Small intestine (tissue), 7 donors: ENCODE measurements around the gene TMEM176A. TPM values are rescaled to one million over a fixed set of nuclear protein-coding genes. Genes with fewer than 3 reads are reported as not detected.

Experiments
- DNase-seq, 2 donors: peaks; one replicate each; pipeline versions ENCODE4 v3.0.0 to v3.0.0-alpha.2; 2013
- FAIRE-seq: peaks from 2 replicates; lab custom pipeline; 2012; peaks lifted over from hg19 to GRCh38; lab: Jason Lieb, UNC
- H3K27ac ChIP-seq, 3 donors: one replicate each; pipeline ENCODE4 v1.5.1; 2013; ENCODE audit warnings: low read length in 2 of 3, mild to moderate bottlenecking in 2 of 3, control low read depth in 1 of 3, inconsistent platforms in 1 of 3, low read depth in 1 of 3, moderate library complexity in 1 of 3
- H3K27me3 ChIP-seq, 3 donors: one replicate each; pipeline ENCODE4 v1.6.1; 2013; ENCODE audit warnings: low read length in 3 of 3, inconsistent platforms in 1 of 3; ENCODE audit not compliant: control insufficient read depth in 3 of 3, insufficient read depth in 3 of 3
- H3K36me3 ChIP-seq, 3 donors: one replicate each; pipeline ENCODE4 v1.6.1; 2013; ENCODE audit warnings: low read length in 3 of 3, inconsistent platforms in 1 of 3, low read depth in 1 of 3, mild to moderate bottlenecking in 1 of 3, moderate library complexity in 1 of 3; ENCODE audit not compliant: control insufficient read depth in 3 of 3, insufficient read depth in 2 of 3
- H3K4me1 ChIP-seq, 3 donors: one replicate each; pipeline ENCODE4 v1.6.1; 2013; ENCODE audit warnings: low read length in 2 of 3, inconsistent platforms in 1 of 3, low read depth in 1 of 3, mild to moderate bottlenecking in 1 of 3, moderate library complexity in 1 of 3; ENCODE audit not compliant: control insufficient read depth in 3 of 3, insufficient read depth in 2 of 3
- H3K4me3 ChIP-seq, 3 donors: one replicate each; pipeline ENCODE4 v1.5.1; 2013; ENCODE audit warnings: low read length in 3 of 3, control low read depth in 1 of 3, inconsistent platforms in 1 of 3, low read depth in 1 of 3, mild to moderate bottlenecking in 1 of 3, moderate library complexity in 1 of 3
- H3K9me3 ChIP-seq, 2 donors: one replicate each; pipeline ENCODE4 v1.6.1; 2013; ENCODE audit warnings: low read depth in 1 of 2, low read length in 1 of 2; ENCODE audit not compliant: control insufficient read depth in 2 of 2, insufficient read depth in 1 of 2
- WGBS, 3 donors: extraction: QIAGEN DNeasy Blood & Tissue Kit; methylation state at CpG; one replicate each; pipeline ENCODE4 v1.1.7; 2013; 5-methylcytosine and 5-hydroxymethylcytosine counted together
- polyA plus RNA-seq, 4 donors: library from polyadenylated mRNA; stranded (reverse) in 3 of 4; unstranded in 1 of 4; fragments of 200-250 nt in 3 of 4; fragments of 120-200 nt in 1 of 4; gene quantifications; one replicate each; pipeline versions ENCODE4 v1.2.1 to v1.2.3, GENCODE V29; 2013
- donor health status: healthy with polysubstance abuse.
- donor health status: control.
- donor health status: control.
- donor health status: Bipolar disorder and iron deficiency.
- donor health status: healthy.

Gene TMEM176A
- polyA plus RNA-seq, 4 donors: 143 to 380 (median 229) TPM

DNA sequence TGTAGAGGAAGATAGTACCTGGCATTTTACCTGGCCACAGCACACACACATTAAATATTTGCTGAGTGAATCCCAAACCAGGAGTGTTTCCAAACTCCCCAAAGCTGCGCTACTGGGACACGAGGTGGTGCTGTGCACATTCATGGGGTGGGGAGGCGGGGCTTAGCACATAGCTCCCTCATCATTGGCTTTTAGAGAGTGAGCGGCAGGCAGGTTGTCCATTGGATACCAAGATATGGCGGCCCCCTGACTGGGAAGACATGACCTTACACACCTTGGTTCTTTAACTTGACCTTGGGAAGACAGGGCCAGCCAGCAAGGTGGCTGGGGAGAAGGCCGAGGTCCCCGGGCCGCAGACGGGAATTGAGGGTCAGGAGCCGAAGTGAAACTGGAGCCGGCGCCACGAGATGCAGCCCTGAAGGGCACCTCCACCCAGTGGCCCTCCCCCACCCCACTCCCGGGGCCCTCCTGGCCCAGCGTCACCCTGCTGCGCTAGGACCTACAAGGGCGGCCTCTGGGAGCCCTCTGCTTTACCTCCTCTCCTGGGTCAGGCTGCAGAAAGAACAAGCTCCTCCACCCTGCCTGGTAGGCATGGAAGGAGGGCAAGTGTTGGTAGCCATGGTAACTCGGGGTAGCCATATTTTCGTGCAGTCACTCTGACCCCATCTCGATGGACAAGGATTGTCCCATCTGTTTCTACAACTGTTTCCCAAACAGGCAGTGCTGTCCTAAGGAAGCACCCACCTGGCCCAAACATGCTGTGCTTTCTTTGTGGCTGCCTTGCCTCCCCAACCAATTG lies 24.0 kb downstream of the TMEM176A start:
- WGBS, 3 donors: 89 to 96% (median 93%) methylated on average over 20 of the region's 20 CpGs
- no peak overlapping the region for H3K27ac ChIP-seq
- H3K9me3 ChIP-seq: no peaks in the 10 kb centered on the region
- H3K27me3 ChIP-seq: no peaks in the 10 kb centered on the region
- no peaks in the 10 kb centered on the region for H3K36me3 ChIP-seq
- FAIRE-seq (no peak), DNase-seq (no peak)
- peaks cover 0 to 11% (median 8%) of the 10 kb centered on the region in 3 donors for H3K4me1 ChIP-seq
- no peak overlapping the region for H3K4me3 ChIP-seq

DNA sequence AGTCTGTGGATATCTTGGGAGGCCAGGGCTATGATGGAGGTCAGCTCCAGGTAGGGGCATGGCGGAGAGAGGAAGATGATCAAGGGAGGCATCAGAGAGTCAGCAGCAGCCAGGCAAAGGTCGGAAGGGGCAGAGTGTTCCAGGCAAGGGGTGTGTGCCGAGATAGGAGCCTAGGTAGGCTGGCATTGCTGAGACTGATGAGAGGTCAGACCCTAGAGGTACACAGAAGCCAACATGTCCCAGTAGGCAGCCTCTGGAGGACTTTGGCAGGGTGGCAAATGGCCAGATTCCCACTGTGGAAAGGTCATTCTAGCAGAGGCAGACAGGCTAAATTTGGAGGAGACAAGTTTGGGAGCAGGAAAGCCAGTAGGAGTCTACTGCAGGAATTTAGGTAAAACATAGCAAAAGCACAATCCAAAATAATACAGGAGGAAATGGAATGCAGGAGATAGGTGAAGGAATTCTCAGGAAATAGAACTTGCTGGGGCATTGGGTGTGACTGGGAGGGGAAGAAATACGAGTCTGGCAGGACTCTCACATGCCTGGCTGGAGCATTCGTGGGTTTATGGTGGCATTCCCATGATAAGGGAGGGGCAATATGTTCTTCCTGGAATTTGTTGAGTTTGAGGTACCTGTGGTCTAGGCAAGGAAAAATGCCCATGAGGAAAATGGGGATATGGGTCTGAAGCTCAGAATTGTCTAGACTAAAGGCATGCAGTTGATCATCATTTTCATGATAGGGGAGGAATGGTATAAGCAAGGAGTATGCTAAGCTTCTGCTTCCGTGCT lies 25.7 kb downstream of the TMEM176A start:
- Histone ChIP-seq H3K27me3 (no peaks in the 10 kb centered on the region), H3K4me1 (peaks cover 0 to 11% (median 8%) of the 10 kb centered on the region in 3 donors), H3K4me3 (no peak overlapping the region), H3K27ac (peak overlapping the region; percentile 59 to 83 (median 80)), H3K36me3 (no peaks in the 10 kb centered on the region), H3K9me3 (no peaks in the 10 kb centered on the region)
- FAIRE-seq (no peak), DNase-seq (peak; percentile 74 to 97)
- 17 to 51% (median 23%) methylated on average over 6 of the region's 6 CpGs for WGBS, 3 donors

DNA sequence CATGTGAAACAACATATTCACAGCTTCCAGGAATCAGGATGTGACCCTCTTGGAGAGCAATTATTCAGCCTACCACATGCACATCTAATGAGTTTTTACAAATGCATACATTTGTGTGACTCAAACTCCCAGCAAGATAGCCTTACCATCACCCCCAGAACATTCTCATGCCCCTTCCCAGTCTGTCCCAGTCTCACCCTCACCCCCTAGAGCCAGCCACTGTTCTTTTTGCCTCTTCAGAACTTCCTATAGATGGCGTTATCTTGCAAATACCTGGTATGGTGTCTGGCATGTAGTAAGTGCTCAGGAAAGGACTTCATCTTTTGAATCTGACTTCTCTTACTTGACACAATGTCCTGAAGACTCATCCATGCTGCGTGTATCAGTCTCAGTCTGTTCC lies 27.8 kb downstream of the TMEM176A start:
- FAIRE-seq (no peak), DNase-seq (no peak)
- 79 to 95% (median 80%) methylated on average over 2 of the region's 2 CpGs for WGBS, 3 donors
- Histone ChIP-seq H3K27ac (no peak overlapping the region), H3K4me1 (peaks cover 0 to 14% (median 12%) of the 10 kb centered on the region in 3 donors), H3K9me3 (no peaks in the 10 kb centered on the region), H3K4me3 (no peak overlapping the region), H3K36me3 (no peaks in the 10 kb centered on the region), H3K27me3 (no peaks in the 10 kb centered on the region)

DNA sequence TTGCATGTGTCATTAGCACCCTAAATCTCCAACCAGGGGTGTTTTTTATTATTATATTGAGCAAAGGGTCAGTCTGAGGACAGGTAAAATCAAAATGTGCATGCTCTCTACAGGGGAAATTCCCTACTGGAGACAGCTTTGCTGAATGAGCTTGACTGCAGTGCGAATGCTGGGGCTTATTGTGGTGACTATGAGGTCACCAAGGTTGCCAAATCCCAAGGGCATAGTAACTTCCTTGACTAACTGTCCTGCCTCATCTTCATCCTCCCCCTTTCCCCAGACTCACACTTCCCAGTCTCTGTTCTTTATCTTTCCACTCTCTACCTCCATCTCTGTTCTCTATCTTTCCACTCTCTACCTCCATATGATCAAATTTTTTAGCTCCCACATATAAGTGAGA lies 28.9 kb downstream of the TMEM176A start:
- no peaks in the 10 kb centered on the region for H3K27me3 ChIP-seq
- FAIRE-seq (no peak), DNase-seq (no peak)
- H3K27ac ChIP-seq: no peak overlapping the region
- H3K36me3 ChIP-seq: no peaks in the 10 kb centered on the region
- peaks cover 0 to 14% (median 12%) of the 10 kb centered on the region in 3 donors for H3K4me1 ChIP-seq
- 63 to 75% (median 67%) methylated on average over 1 of the region's 1 CpG for WGBS, 3 donors
- no peak overlapping the region for H3K4me3 ChIP-seq
- H3K9me3 ChIP-seq: no peaks in the 10 kb centered on the region

DNA sequence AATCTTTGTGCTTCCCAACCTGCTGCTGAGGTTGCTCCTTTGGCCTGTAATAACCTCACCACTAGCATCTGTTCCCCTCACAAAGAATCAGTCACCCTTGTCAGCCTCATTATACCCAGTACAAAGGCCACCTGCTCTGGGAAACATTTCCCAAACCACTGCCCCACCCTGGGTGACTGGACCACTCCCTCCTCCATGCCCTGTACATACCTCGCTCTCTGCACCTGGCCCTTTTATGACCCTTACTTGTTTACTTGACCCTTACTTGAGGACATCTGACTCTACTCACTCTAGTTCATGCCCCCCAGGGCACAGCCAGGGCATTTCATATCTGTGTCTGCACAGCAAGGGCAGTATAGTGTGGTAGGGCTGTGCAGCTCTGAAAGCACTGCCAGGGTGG lies 30.4 kb downstream of the TMEM176A start:
- H3K36me3 ChIP-seq: no peaks in the 10 kb centered on the region
- no peaks in the 10 kb centered on the region for H3K27me3 ChIP-seq
- no peak overlapping the region for H3K4me3 ChIP-seq
- no peaks in the 10 kb centered on the region for H3K9me3 ChIP-seq
- peak; percentile 88 to 98 for DNase-seq
- peaks cover 0 to 10% (median 8%) of the 10 kb centered on the region in 3 donors for H3K4me1 ChIP-seq
- H3K27ac ChIP-seq: peak overlapping the region in 2 of 3 donors; percentile 3 to 43
- WGBS, 3 donors: 6 to 60% (median 53%) methylated on average over 1 of the region's 1 CpG
- FAIRE-seq: no peak

DNA sequence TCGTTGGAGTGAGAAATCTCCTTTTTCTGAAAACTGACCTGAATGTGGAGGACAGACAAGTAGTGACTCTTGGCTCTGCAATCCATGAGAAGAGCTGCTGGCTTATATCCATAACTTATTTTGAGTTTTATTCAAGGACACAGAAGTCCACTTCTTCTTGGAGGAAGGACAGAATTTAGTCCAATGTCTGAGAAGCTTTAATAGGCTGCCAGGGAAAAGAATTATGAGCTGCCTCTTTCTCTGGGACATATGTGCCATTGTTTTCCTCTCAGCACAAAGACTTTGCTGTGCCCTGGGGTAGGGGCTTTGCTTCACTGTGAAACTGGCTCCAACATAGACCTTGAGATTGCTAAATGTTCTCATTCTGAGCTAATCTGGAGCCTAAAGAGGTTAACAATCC lies 31.3 kb downstream of the TMEM176A start:
- Histone ChIP-seq H3K9me3 (no peaks in the 10 kb centered on the region), H3K27me3 (no peaks in the 10 kb centered on the region), H3K36me3 (no peaks in the 10 kb centered on the region), H3K4me3 (no peak overlapping the region), H3K4me1 (peaks cover 0 to 10% (median 4%) of the 10 kb centered on the region in 3 donors), H3K27ac (no peak overlapping the region)
- WGBS, 3 donors: 65 to 79% (median 65%) methylated on average over 1 of the region's 1 CpG
- no peak for FAIRE-seq
- DNase-seq: no peak

DNA sequence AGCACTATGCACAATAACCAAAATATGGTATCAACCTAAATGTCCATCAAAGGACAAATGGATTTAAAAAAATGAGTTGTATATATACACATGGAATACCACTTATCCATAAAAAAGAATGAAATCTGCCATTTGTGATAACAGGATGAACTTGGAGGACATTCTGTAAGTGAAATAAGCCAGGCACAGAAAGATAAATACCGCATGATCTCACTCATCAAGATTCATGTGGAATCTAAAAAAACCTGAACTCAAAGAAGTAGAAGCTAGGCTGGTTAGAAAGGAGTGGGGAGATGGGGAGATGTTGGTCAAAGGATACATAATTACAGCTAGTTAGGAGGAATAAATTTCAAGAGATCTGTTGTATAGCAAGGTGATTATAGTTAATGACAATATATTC lies 34.5 kb downstream of the TMEM176A start:
- no peak for DNase-seq
- no peaks in the 10 kb centered on the region for H3K27me3 ChIP-seq
- H3K27ac ChIP-seq: no peak overlapping the region
- no peak for FAIRE-seq
- no peaks in the 10 kb centered on the region for H3K36me3 ChIP-seq
- H3K4me1 ChIP-seq: peaks cover 0 to 12% (median 4%) of the 10 kb centered on the region in 3 donors
- 86 to 96% (median 93%) methylated on average over 1 of the region's 1 CpG for WGBS, 3 donors
- no peak overlapping the region for H3K4me3 ChIP-seq
- H3K9me3 ChIP-seq: no peaks in the 10 kb centered on the region

DNA sequence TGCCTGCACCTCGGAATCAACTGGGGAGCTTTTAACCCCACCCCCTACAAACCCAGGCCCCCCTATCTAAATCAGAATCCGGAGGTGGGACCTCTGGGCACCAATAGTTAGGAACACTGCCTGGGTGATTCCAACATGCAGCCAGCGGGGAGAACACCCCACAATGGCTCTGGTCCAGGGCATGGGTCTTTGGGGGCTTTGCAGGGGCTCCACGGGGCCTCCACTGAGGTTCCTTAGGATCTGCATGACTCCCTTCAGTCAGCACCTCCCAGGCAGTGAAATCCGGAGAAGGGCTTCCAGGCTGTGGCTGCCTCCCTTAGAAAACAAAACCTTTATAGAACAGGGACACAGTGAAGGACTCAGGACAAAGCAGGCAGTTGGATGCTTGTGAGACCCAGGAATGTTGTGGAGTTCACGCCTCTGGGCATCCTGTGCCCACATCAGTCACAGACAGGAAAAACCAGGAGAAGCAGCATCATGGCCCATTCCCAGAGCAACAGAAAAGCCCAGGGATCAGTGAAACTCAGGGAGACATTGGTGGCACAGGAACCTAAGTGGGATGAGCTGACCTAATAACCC lies 35.2 kb downstream of the TMEM176A start:
- no peaks in the 10 kb centered on the region for H3K36me3 ChIP-seq
- DNase-seq (no peak), FAIRE-seq (no peak)
- H3K27ac ChIP-seq: no peak overlapping the region
- H3K4me1 ChIP-seq: peaks cover 0 to 15% (median 4%) of the 10 kb centered on the region in 3 donors
- WGBS, 3 donors: 74 to 83% (median 75%) methylated on average over 6 of the region's 6 CpGs
- no peaks in the 10 kb centered on the region for H3K9me3 ChIP-seq
- no peaks in the 10 kb centered on the region for H3K27me3 ChIP-seq
- no peak overlapping the region for H3K4me3 ChIP-seq
